ENCODE measurements around the gene TSPAN5. TPM values are rescaled to one million over a fixed set of nuclear protein-coding genes. Genes with fewer than 3 reads are reported as not detected.

TSPAN5 gene
- total and polyA plus RNA-seq, 4 experiments from 2014 or later, result 16.8 to 40.4 (median 25.7) TPM

DNA sequence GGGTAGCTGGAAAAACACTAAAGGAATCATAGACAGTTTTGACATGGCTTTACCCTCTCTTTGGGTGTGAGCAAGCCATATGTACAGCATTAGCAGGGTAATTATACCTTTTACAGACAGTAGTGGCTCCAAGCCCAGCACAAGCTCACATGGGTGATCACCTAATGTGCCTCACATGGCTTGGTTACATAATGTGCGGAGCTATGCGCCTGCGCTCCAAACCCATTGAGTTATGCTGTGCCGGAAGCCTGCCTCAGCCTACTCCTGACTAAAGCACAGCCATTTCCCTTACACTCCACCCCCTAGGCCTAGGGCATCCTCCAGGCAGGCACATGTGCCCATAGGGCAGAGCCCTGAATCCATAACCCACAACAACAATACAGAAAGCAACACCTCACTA is 6.5 kb upstream of the TSPAN5 start:
- Mint-ChIP-seq H3K4me3 (peak overlapping the region in 2 of 8 donors; percentile 5 to 48), H3K27me3 (no peaks in the 10 kb centered on the region), H3K36me3 (no peaks in the 10 kb centered on the region), H3K27ac (peak overlapping the region; percentile 89 to 100 (median 94)), H3K4me1 (peaks cover 26 to 52% (median 42%) of the 10 kb centered on the region in 4 donors), H3K9me3 (no peaks in the 10 kb centered on the region)
- intact Hi-C loops (cut with micrococcal nuclease), result loop anchor here (5.0 kb wide), 1 partner anchor 897 kb away; the partner anchor contains the start of gene TRMT10A
- Histone ChIP-seq H3K36me3 (ENCODE audit: insufficient read depth, low read length) (no peaks in the 10 kb centered on the region), H3K9me3 (ENCODE audit: control insufficient read depth in 1 of 2, low read length in 2 of 2) (no peaks in the 10 kb centered on the region), H3K27me3 (ENCODE audit: insufficient read depth, low read length) (no peaks in the 10 kb centered on the region), H3K27ac (ENCODE audit: low read depth, low read length) (peak overlapping the region; percentile 76), H3K4me3 (ENCODE audit: low read length in 2 of 2) (no peak overlapping the region), H3K4me1 (ENCODE audit: insufficient read depth, low read length) (peaks cover 51% of the 10 kb centered on the region)
- ChIA-PET CTCF (ENCODE audit: partially characterized antibody) (interaction anchor here (1.0 kb wide), 1 partner anchor 330 kb away, joined by 4 read pairs; the partner anchor contains the start of gene METAP1), POLR2A (ENCODE audit: partially characterized antibody) (interaction anchor here (1.5 to 3.5 kb wide), 4 partner anchors 9 to 27 kb away, joined by 3 to 33 read pairs (median 4); no protein-coding TSS in a partner anchor)
- no peak for DNase-seq

- no peaks in the 10 kb centered on the region for H3K36me3 Mint-ChIP-seq
- H3K4me3 Mint-ChIP-seq, result peak overlapping the region; percentile 48 to 96 (median 83)
- Histone ChIP-seq H3K4me3 (ENCODE audit: low read length in 2 of 2) (peak overlapping the region; percentile 39 to 42), H3K9me3 (ENCODE audit: control insufficient read depth in 1 of 2, low read length in 2 of 2) (no peaks in the 10 kb centered on the region), H3K27ac (ENCODE audit: low read depth, low read length) (peak overlapping the region; percentile 76), H3K27me3 (ENCODE audit: insufficient read depth, low read length) (no peaks in the 10 kb centered on the region), H3K36me3 (ENCODE audit: insufficient read depth, low read length) (no peaks in the 10 kb centered on the region), H3K4me1 (ENCODE audit: insufficient read depth, low read length) (peaks cover 62% of the 10 kb centered on the region)
- intact Hi-C loops (cut with micrococcal nuclease), result loop anchor here (1.0 to 5.0 kb wide), 4 partner anchors 25 to 899 kb away; partner anchors contain the start of gene TRMT10A
- H3K9me3 Mint-ChIP-seq, result no peaks in the 10 kb centered on the region
- no peaks in the 10 kb centered on the region for H3K27me3 Mint-ChIP-seq
- H3K27ac Mint-ChIP-seq, result peak overlapping the region; percentile 96 to 100 (median 98)
- peaks cover 35 to 64% (median 53%) of the 10 kb centered on the region in 4 donors for H3K4me1 Mint-ChIP-seq
- DNase-seq, result peak; percentile 71 to 87 (median 76)
- CTCF ChIA-PET (ENCODE audit: partially characterized antibody), result interaction anchor here (1.1 to 1.7 kb wide), 2 partner anchors 46 to 196 kb away, joined by 3 to 7 read pairs; no protein-coding TSS in a partner anchor
- POLR2A ChIA-PET (ENCODE audit: partially characterized antibody), result interaction anchor here (0.9 to 3.5 kb wide), 8 partner anchors 16 to 425 kb away, joined by 4 to 33 read pairs (median 6); partner anchors contain the start of genes ADH5 and RAP1GDS1
These were observed 5.0 kb upstream of the TSPAN5 start for GRCh38 chr4:98663226-98664006.

- H3K27ac ChIP-seq (ENCODE audit: low read depth, low read length), result peak overlapping the region; percentile 76
- ChIA-PET POLR2A (ENCODE audit: partially characterized antibody) (interaction anchor here (0.9 to 3.5 kb wide), 9 partner anchors 15 to 1284 kb away, joined by 4 to 33 read pairs (median 5); partner anchors contain the start of genes ADH5 and RAP1GDS1), CTCF (ENCODE audit: partially characterized antibody) (interaction anchor here (0.9 to 1.9 kb wide), 5 partner anchors 21 to 266 kb away, joined by 3 to 7 read pairs (median 3); partner anchors contain the start of gene EIF4E)
- DNase-seq, result peak in 4 of 5 donors; percentile 45 to 66 (median 49)
- intact Hi-C loops (cut with micrococcal nuclease), result loop anchor here (1.0 to 5.0 kb wide), 4 partner anchors 26 to 900 kb away; partner anchors contain the start of gene TRMT10A
- Mint-ChIP-seq H3K27ac (peak overlapping the region; percentile 96 to 100 (median 98)), H3K36me3 (peaks cover 0 to 3% of the 10 kb centered on the region in 2 donors), H3K4me1 (peaks cover 35 to 67% (median 55%) of the 10 kb centered on the region in 4 donors), H3K4me3 (peak overlapping the region; percentile 48 to 96 (median 83)), H3K27me3 (no peaks in the 10 kb centered on the region), H3K9me3 (no peaks in the 10 kb centered on the region)
- peak overlapping the region in 1 of 2 donors; percentile 42 for H3K4me3 ChIP-seq (ENCODE audit: low read length in 2 of 2)
- peaks cover 62% of the 10 kb centered on the region for H3K4me1 ChIP-seq (ENCODE audit: insufficient read depth, low read length)
- no peaks in the 10 kb centered on the region for H3K36me3 ChIP-seq (ENCODE audit: insufficient read depth, low read length)
- no peaks in the 10 kb centered on the region for H3K27me3 ChIP-seq (ENCODE audit: insufficient read depth, low read length)
- H3K9me3 ChIP-seq (ENCODE audit: control insufficient read depth in 1 of 2, low read length in 2 of 2), result no peaks in the 10 kb centered on the region
These were observed 4.3 kb upstream of the TSPAN5 start for GRCh38 chr4:98662626-98663225.

DNA sequence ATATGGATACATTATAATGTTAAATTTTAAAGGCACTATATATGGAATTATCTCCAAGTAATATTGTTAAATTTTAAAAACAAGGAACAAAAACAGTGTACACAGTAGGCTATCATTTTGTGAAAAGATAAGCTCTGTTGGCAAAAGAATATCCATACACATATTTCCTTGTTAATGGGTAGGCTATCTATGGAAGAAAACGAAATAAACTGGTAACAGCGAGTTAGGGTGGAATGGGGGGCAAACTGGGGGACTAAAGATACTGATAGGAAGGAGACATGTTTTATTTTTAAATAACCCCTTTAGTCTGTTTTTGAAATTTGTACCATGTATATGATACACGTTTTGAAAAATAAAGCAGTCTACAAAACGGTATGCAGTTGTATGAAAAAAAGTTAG is 3.6 kb upstream of the TSPAN5 start:
- Histone ChIP-seq H3K27ac (ENCODE audit: low read depth, low read length) (peak overlapping the region; percentile 76), H3K27me3 (ENCODE audit: insufficient read depth, low read length) (no peaks in the 10 kb centered on the region), H3K9me3 (ENCODE audit: control insufficient read depth in 1 of 2, low read length in 2 of 2) (no peaks in the 10 kb centered on the region), H3K4me3 (ENCODE audit: low read length in 2 of 2) (no peak overlapping the region), H3K4me1 (ENCODE audit: insufficient read depth, low read length) (peaks cover 66% of the 10 kb centered on the region), H3K36me3 (ENCODE audit: insufficient read depth, low read length) (no peaks in the 10 kb centered on the region)
- Mint-ChIP-seq H3K27ac (peak overlapping the region; percentile 93 to 100 (median 96)), H3K27me3 (no peaks in the 10 kb centered on the region), H3K36me3 (peaks cover 0 to 10% of the 10 kb centered on the region in 2 donors), H3K4me1 (peaks cover 35 to 73% (median 59%) of the 10 kb centered on the region in 4 donors), H3K9me3 (no peaks in the 10 kb centered on the region), H3K4me3 (peak overlapping the region in 4 of 8 donors; percentile 13 to 61 (median 32))
- DNase-seq, result no peak
- ChIA-PET CTCF (ENCODE audit: partially characterized antibody) (interaction anchor here (0.9 to 1.9 kb wide), 4 partner anchors 20 to 267 kb away, joined by 3 to 7 read pairs (median 5); partner anchors contain the start of gene EIF4E), POLR2A (ENCODE audit: partially characterized antibody) (interaction anchor here (0.9 to 3.5 kb wide), 7 partner anchors 20 to 1285 kb away, joined by 4 to 33 read pairs (median 6); partner anchors contain the start of genes ADH5 and RAP1GDS1)
- intact Hi-C loops (cut with micrococcal nuclease), result loop anchor here (2.0 to 5.0 kb wide), 2 partner anchors 57 to 900 kb away; partner anchors contain the start of gene TRMT10A

GRCh38 chr4:98661371-98662054 is 3.1 kb upstream of the TSPAN5 start:
- peaks cover 71% of the 10 kb centered on the region for H3K4me1 ChIP-seq (ENCODE audit: insufficient read depth, low read length)
- Mint-ChIP-seq H3K4me3 (peak overlapping the region in 2 of 8 donors; percentile 11 to 61), H3K4me1 (peaks cover 40 to 79% (median 64%) of the 10 kb centered on the region in 4 donors), H3K27me3 (no peaks in the 10 kb centered on the region), H3K27ac (peak overlapping the region; percentile 90 to 99 (median 94)), H3K36me3 (peaks cover 0 to 13% of the 10 kb centered on the region in 2 donors), H3K9me3 (no peaks in the 10 kb centered on the region)
- no peaks in the 10 kb centered on the region for H3K36me3 ChIP-seq (ENCODE audit: insufficient read depth, low read length)
- no peaks in the 10 kb centered on the region for H3K27me3 ChIP-seq (ENCODE audit: insufficient read depth, low read length)
- ChIA-PET CTCF (ENCODE audit: partially characterized antibody) (interaction anchor here (1.6 to 1.9 kb wide), 3 partner anchors 19 to 194 kb away, joined by 3 to 7 read pairs (median 7); no protein-coding TSS in a partner anchor), POLR2A (ENCODE audit: partially characterized antibody) (interaction anchor here (1.4 to 2.1 kb wide), 3 partner anchors 20 to 1286 kb away, joined by 4 to 9 read pairs (median 6); no protein-coding TSS in a partner anchor)
- H3K9me3 ChIP-seq (ENCODE audit: control insufficient read depth in 1 of 2, low read length in 2 of 2), result no peaks in the 10 kb centered on the region
- H3K27ac ChIP-seq (ENCODE audit: low read depth, low read length), result peak overlapping the region; percentile 76
- H3K4me3 ChIP-seq (ENCODE audit: low read length in 2 of 2), result no peak overlapping the region
- intact Hi-C loops (cut with micrococcal nuclease), result loop anchor here (2.0 to 5.0 kb wide), 2 partner anchors 57 to 901 kb away; partner anchors contain the start of gene TRMT10A
- no peak for DNase-seq
